Measurements from ENCODE around the gene TEN1. TPM values are rescaled to one million over a fixed set of nuclear protein-coding genes. Genes with fewer than 3 reads are reported as not detected.
A peak's percentile ranks its signal among the peaks of the same experiment; 100 is the strongest.
"Not testable (repeated sequence)": the region's sequence is repeated elsewhere in the genome, so short reads cannot be mapped to it uniquely, and the experiment has no call there.

The TEN1 gene
- total RNA-seq, 1 experiment from 2014 or later, result 12.5 TPM

DNA sequence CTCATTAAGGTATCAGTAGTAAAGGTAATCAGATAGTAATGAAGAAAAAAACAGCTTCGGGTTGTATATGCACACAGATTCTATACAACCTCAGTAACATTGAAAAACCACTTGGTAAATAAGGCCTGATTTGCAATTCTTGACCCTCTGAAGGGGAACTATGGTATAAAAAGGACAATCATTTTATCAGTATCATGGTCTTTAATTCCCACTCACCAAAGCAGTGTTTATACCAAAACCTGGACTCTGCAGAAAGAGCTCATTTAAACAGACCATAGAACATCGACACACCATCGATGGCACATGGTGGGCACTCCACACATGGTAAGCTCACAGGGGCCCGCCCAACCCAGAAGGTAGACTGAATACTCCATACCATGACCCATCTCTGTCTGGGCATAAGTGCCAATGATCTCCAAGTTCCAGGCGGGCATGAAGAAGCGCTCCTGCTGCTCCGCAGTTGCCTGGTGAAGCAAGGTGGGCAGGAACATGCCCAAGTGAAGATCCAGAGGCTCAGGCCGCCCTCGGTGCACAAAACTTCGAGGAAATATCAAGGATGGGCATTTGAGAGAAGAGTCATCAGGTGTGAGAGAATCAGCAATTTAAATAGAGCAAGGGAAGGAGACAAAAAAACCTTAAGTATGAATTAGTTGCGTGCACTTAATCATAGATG is 19.1 kb upstream of the TEN1 start:
- Histone ChIP-seq H3K4me3 (ENCODE audit: insufficient read depth, low read depth, low read length) (no peak overlapping the region), H3K27me3 (ENCODE audit: control insufficient read depth, insufficient read depth, low read length) (no peaks in the 10 kb centered on the region), H3K36me3 (replicated peaks; ENCODE audit: control insufficient read depth, insufficient read depth, low read length) (peaks cover 4% of the 10 kb centered on the region)
- DNase-seq, result no peak

DNA sequence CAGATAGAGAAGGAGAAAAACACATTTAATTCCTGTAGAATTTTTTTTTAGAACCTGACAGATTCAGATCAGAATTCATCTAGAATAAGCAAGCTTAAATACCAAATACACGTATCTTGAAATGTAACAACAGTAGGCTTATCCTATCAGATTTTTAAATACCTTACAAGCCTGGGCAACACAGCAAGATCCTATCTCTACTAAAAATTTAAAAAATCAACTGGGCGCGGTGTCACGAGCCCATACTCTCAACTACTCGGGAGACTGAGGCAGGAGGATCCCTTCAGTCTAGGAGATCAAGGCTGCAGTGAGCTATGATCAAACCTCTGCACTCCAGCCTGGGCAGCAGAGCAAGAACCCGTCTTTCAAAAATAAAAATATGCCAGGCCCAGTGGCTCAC is 13.6 kb upstream of the TEN1 start:
- Histone ChIP-seq H3K36me3 (replicated peaks; ENCODE audit: control insufficient read depth, insufficient read depth, low read length) (no peaks in the 10 kb centered on the region; the same call in 1 of the 2 replicates), H3K4me3 (ENCODE audit: insufficient read depth, low read depth, low read length) (no peak overlapping the region), H3K27me3 (ENCODE audit: control insufficient read depth, insufficient read depth, low read length) (no peaks in the 10 kb centered on the region)
- DNase-seq, result no peak

DNA sequence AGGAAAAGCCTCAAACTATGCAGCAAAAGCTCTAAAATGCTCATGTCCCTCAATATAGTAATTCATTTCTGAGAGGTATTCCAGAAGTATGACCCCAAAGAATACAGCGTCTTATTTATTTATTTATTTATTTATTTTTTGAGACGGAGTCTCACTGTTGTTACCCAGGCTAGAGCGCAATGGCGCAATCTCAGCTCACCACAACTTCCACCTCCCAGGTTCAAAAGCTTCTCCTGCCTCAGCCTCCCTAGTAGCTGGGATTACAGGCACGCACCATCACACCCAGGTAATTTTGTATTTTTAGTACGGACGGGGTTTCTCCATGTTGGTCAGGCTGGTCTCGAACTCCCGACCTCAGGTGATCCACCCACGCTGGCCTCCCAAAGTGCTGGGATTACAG is 10.0 kb upstream of the TEN1 start:
- not testable (repeated sequence) for H3K27me3 ChIP-seq (ENCODE audit: control insufficient read depth, insufficient read depth, low read length); H3K4me3 ChIP-seq (ENCODE audit: insufficient read depth, low read depth, low read length); DNase-seq; H3K36me3 ChIP-seq (replicated peaks; ENCODE audit: control insufficient read depth, insufficient read depth, low read length)

DNA sequence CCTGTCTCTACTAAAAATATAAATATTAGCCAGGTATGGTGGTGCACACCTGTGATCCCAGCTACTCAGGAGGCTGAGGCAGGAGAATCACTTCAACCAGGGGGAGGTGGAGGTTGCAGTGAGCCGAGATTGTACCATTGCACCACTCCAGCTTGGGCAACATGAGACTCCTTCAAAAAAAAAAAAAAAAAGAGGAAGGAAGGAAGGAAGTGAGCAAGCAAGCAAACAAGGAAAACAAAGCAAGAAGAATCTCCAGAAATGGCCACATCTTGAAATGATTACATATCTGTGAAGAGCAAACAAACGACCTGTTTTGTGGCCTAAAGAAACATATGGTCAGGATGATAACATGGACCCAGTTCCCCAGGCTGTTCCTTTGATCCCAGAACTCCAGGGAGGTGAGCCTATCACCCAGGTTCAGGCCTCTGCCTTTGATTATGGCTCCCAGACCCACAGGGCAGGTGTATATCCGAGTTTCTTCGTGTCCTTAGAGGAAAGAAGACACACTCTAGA is 9.0 kb upstream of the TEN1 start:
- H3K27me3 ChIP-seq (ENCODE audit: control insufficient read depth, insufficient read depth, low read length), result no peaks in the 10 kb centered on the region
- H3K36me3 ChIP-seq (replicated peaks; ENCODE audit: control insufficient read depth, insufficient read depth, low read length), result no peaks in the 10 kb centered on the region; the same call in none of the 2 replicates
- no peak overlapping the region for H3K4me3 ChIP-seq (ENCODE audit: insufficient read depth, low read depth, low read length)
- DNase-seq, result no peak

DNA sequence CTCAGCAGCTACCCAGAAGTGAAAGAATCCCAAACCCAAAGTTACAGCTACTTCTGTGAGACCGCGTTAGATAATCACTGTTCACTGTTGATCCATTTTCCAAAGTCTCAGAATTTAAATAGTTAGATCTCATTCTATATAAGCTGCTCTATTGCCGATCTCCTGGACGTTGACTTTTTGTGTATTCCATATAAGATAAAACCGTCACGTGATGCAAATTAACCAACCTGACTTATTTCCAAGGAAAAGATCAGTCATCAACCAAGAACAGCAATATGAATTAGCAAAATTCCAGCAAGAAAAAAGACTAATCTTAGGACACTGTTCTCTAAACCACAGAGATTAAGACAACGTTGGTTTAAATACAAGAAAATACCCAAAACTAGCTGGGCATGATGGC is 8.4 kb upstream of the TEN1 start:
- no peak for DNase-seq
- Histone ChIP-seq H3K36me3 (replicated peaks; ENCODE audit: control insufficient read depth, insufficient read depth, low read length) (no peaks in the 10 kb centered on the region; the same call in none of the 2 replicates), H3K4me3 (ENCODE audit: insufficient read depth, low read depth, low read length) (no peak overlapping the region), H3K27me3 (ENCODE audit: control insufficient read depth, insufficient read depth, low read length) (no peaks in the 10 kb centered on the region)

DNA sequence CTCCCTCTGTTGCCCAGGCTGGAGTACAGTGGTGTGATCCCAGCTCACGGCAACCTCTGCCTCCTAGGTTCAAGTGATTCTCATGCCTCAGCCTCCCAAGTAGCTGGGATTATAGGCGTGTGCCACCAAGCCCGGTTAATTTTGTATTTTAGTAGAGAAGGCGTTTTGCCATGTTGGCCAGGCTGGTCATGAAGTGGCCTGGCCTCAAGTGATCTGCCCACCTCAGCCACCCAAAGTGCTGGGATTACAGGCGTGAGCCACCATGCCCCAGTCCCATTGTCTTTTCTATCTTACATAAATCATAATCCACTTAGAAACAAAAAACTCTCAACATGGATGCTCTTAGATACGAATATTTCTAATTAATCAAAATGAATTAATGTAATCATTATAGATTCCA is 3.9 kb upstream of the TEN1 start:
- H3K27me3 ChIP-seq (ENCODE audit: control insufficient read depth, insufficient read depth, low read length); H3K4me3 ChIP-seq (ENCODE audit: insufficient read depth, low read depth, low read length); DNase-seq; H3K36me3 ChIP-seq (replicated peaks; ENCODE audit: control insufficient read depth, insufficient read depth, low read length): not testable (repeated sequence)

DNA sequence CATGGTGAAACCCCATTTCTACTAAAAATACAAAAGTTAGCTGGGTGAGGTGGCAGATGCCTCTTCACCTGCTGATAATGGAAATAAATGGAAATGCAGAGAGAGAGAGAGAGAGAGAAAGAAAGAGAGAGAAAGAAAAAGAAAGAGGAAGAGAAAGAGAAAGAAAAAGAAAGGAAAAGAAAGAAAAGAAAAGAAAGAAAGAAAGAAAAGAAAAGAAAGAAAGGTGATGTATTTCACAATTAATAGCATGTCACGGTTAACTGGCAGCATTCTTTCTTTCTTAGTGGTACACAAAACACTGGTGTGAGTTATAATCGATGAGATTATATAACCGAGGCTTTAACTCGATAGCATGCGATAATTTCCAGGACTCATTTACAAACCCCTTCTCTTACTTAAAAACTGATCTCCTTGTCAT is 3.3 kb upstream of the TEN1 start:
- H3K36me3 ChIP-seq (replicated peaks; ENCODE audit: control insufficient read depth, insufficient read depth, low read length), result no peaks in the 10 kb centered on the region; the same call in 1 of the 2 replicates
- H3K27me3 ChIP-seq (ENCODE audit: control insufficient read depth, insufficient read depth, low read length), result no peaks in the 10 kb centered on the region
- no peak for DNase-seq
- no peak overlapping the region for H3K4me3 ChIP-seq (ENCODE audit: insufficient read depth, low read depth, low read length)

DNA sequence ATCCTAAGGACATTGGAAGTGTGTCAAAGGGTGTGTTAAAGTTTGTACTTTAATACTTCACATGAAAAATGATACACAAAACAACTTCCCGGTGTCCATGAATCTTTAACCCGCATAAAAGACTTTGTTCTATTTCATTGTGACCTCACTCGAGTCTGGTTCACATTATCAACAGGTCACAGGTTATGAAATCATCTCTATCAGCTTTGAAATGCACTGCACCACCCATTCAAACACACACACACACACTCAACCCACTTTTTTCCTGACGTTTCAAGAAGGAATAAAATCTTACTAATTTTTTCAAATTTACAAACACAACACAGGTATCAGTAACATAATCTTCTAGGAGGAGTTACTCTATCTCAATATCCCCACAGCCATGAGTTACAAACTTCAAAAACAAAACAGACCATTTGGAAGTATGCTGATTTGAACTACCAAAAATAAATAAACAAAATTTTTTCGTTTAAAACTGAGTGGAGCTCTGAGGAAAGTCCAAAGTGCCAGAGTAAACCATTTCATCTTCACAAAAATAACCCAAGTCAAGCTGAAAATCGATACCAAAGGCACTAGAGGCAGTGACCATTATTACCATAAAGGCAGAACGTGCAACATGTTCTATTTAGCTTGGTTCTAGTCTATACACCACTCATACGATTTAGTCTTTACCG is 2.7 kb upstream of the TEN1 start:
- no peak for DNase-seq
- Histone ChIP-seq H3K4me3 (ENCODE audit: insufficient read depth, low read depth, low read length) (no peak overlapping the region), H3K27me3 (ENCODE audit: control insufficient read depth, insufficient read depth, low read length) (no peaks in the 10 kb centered on the region), H3K36me3 (replicated peaks; ENCODE audit: control insufficient read depth, insufficient read depth, low read length) (no peaks in the 10 kb centered on the region; the same call in 1 of the 2 replicates)

DNA sequence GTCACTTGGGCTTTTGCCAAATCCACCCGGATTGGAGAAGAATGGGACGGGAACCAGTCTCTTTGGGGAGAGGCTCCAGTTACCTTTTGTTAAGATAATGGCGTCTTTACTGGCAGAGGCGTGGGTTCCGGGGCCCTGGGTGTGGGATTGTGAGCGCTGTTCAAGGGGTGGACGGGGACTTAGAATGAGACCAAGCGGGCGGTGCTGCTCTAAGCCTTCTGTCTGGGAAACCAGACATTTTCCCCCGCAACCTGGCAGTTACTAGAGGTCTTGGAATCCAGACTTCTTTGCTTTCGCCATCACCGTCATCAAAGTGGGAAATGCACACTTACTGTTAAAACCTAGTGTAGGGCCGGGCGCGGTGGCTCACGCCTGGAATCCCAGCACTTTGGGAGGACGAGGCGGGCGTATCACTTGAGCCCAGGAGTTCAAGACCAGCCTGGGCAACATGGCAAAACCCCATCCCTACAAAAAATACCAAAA is 706 bp downstream of the TEN1 start:
- Histone ChIP-seq H3K27me3 (ENCODE audit: control insufficient read depth, insufficient read depth, low read length) (no peaks in the 10 kb centered on the region), H3K36me3 (replicated peaks; ENCODE audit: control insufficient read depth, insufficient read depth, low read length) (no peaks in the 10 kb centered on the region), H3K4me3 (ENCODE audit: insufficient read depth, low read depth, low read length) (peak overlapping the region; percentile 82)
- no peak for DNase-seq

DNA sequence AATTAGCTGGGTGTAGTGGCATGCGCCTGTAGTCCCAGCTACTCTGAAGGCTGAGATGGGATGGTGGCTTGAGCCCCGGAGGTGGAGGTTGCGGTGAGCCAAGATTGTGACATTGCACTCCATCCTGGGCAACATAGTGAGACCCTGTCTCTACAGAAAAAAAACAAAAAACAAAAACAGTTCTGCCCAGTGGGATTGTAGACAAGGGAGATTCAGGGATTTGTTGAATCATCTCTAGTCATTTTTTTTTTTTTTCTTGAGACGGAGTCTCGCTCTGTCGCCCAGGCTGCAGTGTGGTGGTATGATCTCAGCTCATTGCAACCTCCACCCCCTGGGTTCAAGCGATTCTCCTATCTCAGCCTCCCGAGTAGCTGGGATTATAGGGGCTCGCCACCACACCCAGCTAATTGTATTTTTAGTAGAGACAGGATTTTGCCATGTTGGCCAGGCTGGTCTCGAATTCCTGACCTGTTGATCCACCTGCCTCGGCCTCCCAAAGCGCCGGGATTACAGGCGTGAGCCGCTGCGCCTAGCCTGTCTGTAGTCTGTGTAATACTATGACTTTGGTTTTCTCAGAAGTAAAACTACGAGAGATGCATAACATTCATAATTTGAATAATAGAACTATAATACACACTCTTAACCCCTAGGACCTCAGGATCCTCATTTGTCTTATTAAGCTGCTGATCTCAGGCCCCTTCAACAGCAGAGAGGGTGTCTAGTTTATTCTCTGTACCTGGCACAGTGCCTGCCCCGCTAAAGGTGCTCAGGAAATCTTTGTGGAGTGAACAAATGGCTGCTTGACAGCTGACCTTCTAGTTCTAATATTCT is 1.4 kb downstream of the TEN1 start:
- H3K36me3 ChIP-seq (replicated peaks; ENCODE audit: control insufficient read depth, insufficient read depth, low read length), result no peaks in the 10 kb centered on the region
- H3K27me3 ChIP-seq (ENCODE audit: control insufficient read depth, insufficient read depth, low read length), result no peaks in the 10 kb centered on the region
- H3K4me3 ChIP-seq (ENCODE audit: insufficient read depth, low read depth, low read length), result peak overlapping the region; percentile 82
- no peak for DNase-seq

DNA sequence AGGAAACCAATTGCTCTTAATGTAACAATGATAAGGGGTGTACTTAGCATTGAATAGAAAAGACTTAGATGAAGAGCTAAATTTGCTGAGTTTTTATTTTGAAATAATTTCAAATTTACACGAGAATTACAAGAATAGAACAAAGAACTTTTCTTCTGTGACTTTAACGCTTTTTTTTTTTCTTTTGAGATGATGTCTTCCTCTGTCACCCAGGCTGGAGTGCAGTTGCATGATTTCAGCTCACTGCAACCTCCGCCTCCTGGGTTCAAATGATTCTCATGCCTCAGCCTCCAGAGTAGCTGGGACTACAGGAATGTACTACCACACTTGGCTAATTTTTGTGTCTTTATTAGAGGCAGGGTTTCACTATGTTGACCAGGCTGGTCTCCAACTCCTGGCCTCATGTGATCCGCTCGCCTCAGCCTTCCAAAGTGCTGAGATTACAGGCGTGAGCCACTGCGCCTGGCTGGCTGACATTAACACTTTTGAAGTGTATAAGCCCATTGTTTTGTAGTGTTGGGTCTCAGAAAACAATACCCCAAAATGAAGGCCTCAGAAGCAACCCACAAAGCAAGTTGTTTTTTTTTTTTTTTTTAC is 2.1 kb downstream of the TEN1 start:
- no peak overlapping the region for H3K4me3 ChIP-seq (ENCODE audit: insufficient read depth, low read depth, low read length)
- H3K27me3 ChIP-seq (ENCODE audit: control insufficient read depth, insufficient read depth, low read length), result no peaks in the 10 kb centered on the region
- DNase-seq, result no peak
- H3K36me3 ChIP-seq (replicated peaks; ENCODE audit: control insufficient read depth, insufficient read depth, low read length), result no peaks in the 10 kb centered on the region

DNA sequence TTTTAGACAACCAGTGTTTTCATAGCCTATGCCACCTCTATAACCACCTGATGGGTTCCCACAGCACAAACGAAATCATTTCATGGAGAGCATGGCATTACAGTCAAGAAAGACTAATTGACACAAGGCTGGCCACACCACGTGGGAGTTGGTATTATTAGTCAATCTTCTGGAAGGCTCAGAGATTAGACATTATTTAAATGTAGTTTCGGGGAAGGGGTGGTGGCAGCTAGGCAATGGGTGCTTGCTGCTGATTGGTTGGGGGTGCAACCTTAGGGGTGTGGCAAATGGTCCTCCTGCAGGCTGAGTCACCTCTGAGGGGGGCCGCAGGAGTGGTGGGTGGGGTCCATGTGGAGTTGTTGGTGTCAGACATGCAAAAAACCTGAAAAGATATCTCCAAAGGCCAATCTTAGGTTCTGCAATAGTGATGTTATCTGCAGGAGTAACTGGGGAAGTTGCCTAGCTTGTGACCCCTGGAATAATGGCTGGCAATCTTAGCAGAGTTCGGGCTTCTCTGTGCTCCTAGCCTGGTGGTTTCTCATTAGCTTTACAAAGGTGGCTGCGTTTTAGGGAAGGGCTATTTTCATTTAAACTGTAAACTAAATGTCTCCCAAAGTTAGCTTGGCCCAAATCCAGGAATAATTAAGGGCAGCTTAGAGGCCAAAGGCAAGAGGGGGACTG is 4.6 kb downstream of the TEN1 start:
- peak; percentile 67 for DNase-seq
- Histone ChIP-seq H3K4me3 (ENCODE audit: insufficient read depth, low read depth, low read length) (no peak overlapping the region), H3K36me3 (replicated peaks; ENCODE audit: control insufficient read depth, insufficient read depth, low read length) (no peaks in the 10 kb centered on the region), H3K27me3 (ENCODE audit: control insufficient read depth, insufficient read depth, low read length) (no peaks in the 10 kb centered on the region)

DNA sequence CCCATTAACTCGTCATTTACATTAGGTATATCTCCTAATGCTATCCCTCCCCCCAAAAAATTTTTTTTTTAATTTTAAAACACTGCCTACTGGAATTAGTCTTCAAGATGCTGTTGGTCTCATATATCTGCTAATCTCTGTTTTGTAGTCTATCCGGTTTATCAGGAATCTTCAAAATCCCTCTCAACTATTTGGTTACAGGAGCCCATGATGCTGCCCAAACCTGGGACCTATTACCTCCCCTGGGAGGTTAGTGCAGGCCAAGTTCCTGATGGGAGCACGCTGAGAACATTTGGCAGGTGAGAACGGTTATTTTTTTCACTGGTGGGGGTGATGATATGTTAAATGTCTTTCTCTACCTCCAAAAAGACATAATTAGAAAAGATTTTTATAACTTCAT is 6.9 kb downstream of the TEN1 start:
- Histone ChIP-seq H3K36me3 (replicated peaks; ENCODE audit: control insufficient read depth, insufficient read depth, low read length) (no peaks in the 10 kb centered on the region), H3K27me3 (ENCODE audit: control insufficient read depth, insufficient read depth, low read length) (no peaks in the 10 kb centered on the region), H3K4me3 (ENCODE audit: insufficient read depth, low read depth, low read length) (no peak overlapping the region)
- no peak for DNase-seq

DNA sequence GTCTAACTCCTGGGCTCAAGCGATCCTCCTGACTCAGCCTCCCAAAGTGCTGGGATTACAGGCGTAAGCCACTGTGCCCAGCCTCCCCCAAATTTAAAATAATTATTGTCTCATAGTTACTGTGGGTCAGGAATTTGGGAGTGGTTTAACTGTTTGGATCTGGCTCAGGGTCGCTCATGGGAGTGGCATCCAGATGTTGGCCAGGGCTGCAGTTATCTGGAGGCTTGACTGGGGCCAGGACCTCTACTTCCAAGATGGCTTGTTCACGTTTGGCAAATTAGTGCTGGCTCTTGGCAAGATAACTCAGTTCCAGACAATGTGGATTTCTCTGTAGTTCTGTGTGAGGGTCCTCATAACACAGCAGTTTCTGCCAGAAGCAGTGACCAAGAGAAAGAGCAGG is 8.0 kb downstream of the TEN1 start:
- no peak overlapping the region for H3K4me3 ChIP-seq (ENCODE audit: insufficient read depth, low read depth, low read length)
- H3K27me3 ChIP-seq (ENCODE audit: control insufficient read depth, insufficient read depth, low read length), result no peaks in the 10 kb centered on the region
- no peak for DNase-seq
- peaks cover 3% of the 10 kb centered on the region for H3K36me3 ChIP-seq (replicated peaks; ENCODE audit: control insufficient read depth, insufficient read depth, low read length)

Data from H7 (cell line).